K562 (cell line): Measurements from ENCODE around the gene ZNF112. TPM values are rescaled to one million over a fixed set of nuclear protein-coding genes. Genes with fewer than 3 reads are reported as not detected.

Experiments
- CAMTA2 ChIP-seq: fragments of 250-450 bp; sonication (Bioruptor Pico); conservative IDR thresholded peaks from 2 replicates; pipeline ENCODE4 v1.5.1; 2022
- CTBP1 ChIP-seq: fragments of 450-650 bp; IDR thresholded peaks from 2 replicates; pipeline ENCODE4 v1.6.1; 2016; ENCODE audit warnings: borderline replicate concordance
- HINFP ChIP-seq: fragments of 450-650 bp; conservative IDR thresholded peaks from 2 replicates; pipeline ENCODE4 v1.6.1; 2016; ENCODE audit warnings: missing genetic modification characterization, low read depth, mild to moderate bottlenecking, control low read depth, missing compliant biosample characterization
- HIVEP1 ChIP-seq: fragments of 250-450 bp; sonication (Bioruptor Pico); IDR thresholded peaks from 2 replicates; pipeline ENCODE4 v1.4.0; 2020; ENCODE audit warnings: mild to moderate bottlenecking
- KDM4B ChIP-seq, 2 experiments: fragments of 450-650 bp in 1 of 2; sonication (generic) in 1 of 2; IDR thresholded peaks; 2 replicates each; pipeline ENCODE4 v1.6.1; 2016 to 2017; ENCODE audit warnings: borderline replicate concordance in 2 of 2, antibody characterized with exemption in 1 of 2, low read depth in 1 of 2, mild to moderate bottlenecking in 1 of 2
- KLF6 ChIP-seq: fragments of 250-450 bp; sonication (Bioruptor Pico); IDR thresholded peaks from 2 replicates; pipeline ENCODE4 v1.4.0; 2020; ENCODE audit warnings: mild to moderate bottlenecking, moderate library complexity, borderline replicate concordance
- POLR2H ChIP-seq: IDR thresholded peaks from 2 replicates; pipeline ENCODE4 v1.6.1; 2016; ENCODE audit warnings: missing genetic modification characterization, low read depth, mild to moderate bottlenecking, control low read depth, missing compliant biosample characterization, moderate library complexity
- TAF7 ChIP-seq: fragments of 450-650 bp; IDR thresholded peaks from 2 replicates; pipeline ENCODE4 v1.6.1; 2016; ENCODE audit warnings: missing genetic modification characterization, missing compliant biosample characterization
- polyA plus RNA-seq, 8 experiments: library from polyadenylated mRNA; depleted of rRNA in 4 of 8; stranded (reverse) in 5 of 8; unstranded in 3 of 8; fragments of >200 nt; fragmentation: Nextera tagmentation in 2 of 8; fragmentation: Illumina TruSeq in 1 of 8; extraction: Ambion mirVana in 2 of 8; extraction: Trizol in 1 of 8; gene quantifications; 2 replicates each; pipeline versions ENCODE4 v1.2.1 to v1.2.3, GENCODE V29; 2011 to 2014; ENCODE audit warnings: inconsistent platforms in 1 of 8, missing spikeins in 1 of 8
- total RNA-seq, 7 experiments: library from RNA; depleted of rRNA in 6 of 7; stranded (reverse); fragments of >200 nt in 6 of 7; fragmentation: Illumina TruSeq in 2 of 7; extraction: Trizol in 2 of 7; gene quantifications; 2 replicates each; pipeline versions ENCODE4 v1.2.1 to v1.2.3, GENCODE V29; 2011 to 2021; ENCODE audit warnings: low replicate concordance in 1 of 7
- TF ChIP-seq, protein P1 (sequence below): fragments of 150-350 bp; IDR thresholded peaks from 2 replicates; pipeline ENCODE4 v1.6.1; 2014; ENCODE audit warnings: low read depth, mild to moderate bottlenecking, low read length, borderline replicate concordance
- TF ChIP-seq, protein P2 (sequence below): fragments of 250-450 bp; sonication (Bioruptor Pico); IDR thresholded peaks from 2 replicates; pipeline ENCODE4 v1.4.0; 2020; ENCODE audit warnings: mild to moderate bottlenecking
- TF ChIP-seq, protein P3 (sequence below): sonication (generic); formaldehyde crosslinking; IDR thresholded peaks from 2 replicates; pipeline ENCODE4 v1.9.0; 2022; ENCODE audit warnings: mild to moderate bottlenecking, missing genetic modification reagents

Gene ZNF112
- total and polyA plus RNA-seq, 9 of the 15 experiments (the other 6 are each of a cell fraction or from before 2014, with no cell fraction given): 0.21 to 1.3 (median 0.61) TPM

DNA sequence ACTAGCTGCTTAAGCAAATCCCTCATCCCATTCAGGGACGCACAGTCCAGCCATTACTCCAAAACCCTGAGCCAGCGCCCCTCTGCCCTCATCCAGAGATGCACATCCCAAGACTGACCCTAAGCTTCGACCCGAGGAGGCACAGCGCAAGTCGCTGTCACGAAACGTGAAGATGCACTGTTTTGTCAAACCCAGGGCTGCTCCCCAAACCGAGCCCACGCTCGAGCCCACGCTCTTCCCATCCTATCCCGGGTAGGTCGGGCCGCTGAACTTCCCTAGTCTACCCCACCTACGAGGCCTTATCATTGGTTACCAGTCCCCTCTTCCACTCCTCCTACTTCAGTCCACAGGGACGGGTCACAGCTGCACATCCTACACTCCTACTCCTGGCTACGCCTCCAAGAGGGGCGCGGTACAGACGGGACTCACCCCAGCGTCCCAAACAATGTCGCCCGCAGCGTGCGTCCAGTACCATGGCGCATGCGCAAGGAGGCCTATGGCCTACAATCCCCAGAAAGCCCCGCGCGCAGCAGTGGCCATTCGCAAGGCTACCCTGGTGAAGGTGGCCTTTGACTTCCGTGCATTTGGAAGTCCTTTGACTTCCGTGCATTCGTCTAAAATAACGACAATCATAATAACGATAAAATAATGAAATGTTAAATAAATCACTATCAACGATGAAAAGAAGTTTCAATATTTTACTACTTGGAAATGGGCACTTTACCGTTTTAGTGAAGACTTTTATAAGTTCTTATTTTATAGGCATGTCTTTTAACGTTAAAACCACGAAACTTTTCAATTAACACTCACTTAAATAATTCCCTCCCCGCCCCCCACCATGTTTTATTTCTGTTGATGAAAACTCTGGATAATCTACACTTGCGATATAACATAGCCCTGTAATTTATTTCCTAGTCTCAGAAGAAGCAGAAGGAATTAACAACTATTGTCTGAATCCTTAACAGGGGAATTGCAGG lies 44.9 kb upstream of the ZNF112 start, which contains the start of gene ZNF285 (continued):
- TF ChIP-seq, protein P1, sequence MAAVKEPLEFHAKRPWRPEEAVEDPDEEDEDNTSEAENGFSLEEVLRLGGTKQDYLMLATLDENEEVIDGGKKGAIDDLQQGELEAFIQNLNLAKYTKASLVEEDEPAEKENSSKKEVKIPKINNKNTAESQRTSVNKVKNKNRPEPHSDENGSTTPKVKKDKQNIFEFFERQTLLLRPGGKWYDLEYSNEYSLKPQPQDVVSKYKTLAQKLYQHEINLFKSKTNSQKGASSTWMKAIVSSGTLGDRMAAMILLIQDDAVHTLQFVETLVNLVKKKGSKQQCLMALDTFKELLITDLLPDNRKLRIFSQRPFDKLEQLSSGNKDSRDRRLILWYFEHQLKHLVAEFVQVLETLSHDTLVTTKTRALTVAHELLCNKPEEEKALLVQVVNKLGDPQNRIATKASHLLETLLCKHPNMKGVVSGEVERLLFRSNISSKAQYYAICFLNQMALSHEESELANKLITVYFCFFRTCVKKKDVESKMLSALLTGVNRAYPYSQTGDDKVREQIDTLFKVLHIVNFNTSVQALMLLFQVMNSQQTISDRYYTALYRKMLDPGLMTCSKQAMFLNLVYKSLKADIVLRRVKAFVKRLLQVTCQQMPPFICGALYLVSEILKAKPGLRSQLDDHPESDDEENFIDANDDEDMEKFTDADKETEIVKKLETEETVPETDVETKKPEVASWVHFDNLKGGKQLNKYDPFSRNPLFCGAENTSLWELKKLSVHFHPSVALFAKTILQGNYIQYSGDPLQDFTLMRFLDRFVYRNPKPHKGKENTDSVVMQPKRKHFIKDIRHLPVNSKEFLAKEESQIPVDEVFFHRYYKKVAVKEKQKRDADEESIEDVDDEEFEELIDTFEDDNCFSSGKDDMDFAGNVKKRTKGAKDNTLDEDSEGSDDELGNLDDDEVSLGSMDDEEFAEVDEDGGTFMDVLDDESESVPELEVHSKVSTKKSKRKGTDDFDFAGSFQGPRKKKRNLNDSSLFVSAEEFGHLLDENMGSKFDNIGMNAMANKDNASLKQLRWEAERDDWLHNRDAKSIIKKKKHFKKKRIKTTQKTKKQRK: no peak
- TF ChIP-seq, protein P2, sequence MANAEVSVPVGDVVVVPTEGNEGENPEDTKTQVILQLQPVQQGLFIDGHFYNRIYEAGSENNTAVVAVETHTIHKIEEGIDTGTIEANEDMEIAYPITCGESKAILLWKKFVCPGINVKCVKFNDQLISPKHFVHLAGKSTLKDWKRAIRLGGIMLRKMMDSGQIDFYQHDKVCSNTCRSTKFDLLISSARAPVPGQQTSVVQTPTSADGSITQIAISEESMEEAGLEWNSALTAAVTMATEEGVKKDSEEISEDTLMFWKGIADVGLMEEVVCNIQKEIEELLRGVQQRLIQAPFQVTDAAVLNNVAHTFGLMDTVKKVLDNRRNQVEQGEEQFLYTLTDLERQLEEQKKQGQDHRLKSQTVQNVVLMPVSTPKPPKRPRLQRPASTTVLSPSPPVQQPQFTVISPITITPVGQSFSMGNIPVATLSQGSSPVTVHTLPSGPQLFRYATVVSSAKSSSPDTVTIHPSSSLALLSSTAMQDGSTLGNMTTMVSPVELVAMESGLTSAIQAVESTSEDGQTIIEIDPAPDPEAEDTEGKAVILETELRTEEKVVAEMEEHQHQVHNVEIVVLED (CRISPR knock-in tag): peak; percentile 58
- TF ChIP-seq, protein P3, sequence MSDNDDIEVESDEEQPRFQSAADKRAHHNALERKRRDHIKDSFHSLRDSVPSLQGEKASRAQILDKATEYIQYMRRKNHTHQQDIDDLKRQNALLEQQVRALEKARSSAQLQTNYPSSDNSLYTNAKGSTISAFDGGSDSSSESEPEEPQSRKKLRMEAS (CRISPR knock-in tag): no peak
- no peak for TF ChIP-seq HINFP (tag)
- TF ChIP-seq HIVEP1 (CRISPR knock-in tag): no peak
- TF ChIP-seq KLF6: no peak
- TF ChIP-seq POLR2H: peak; percentile 62
- TF ChIP-seq TAF7 (tag): no peak
- peak; percentile 34; the same call in 1 of the 2 replicates for TF ChIP-seq CTBP1
- no peak for TF ChIP-seq CAMTA2 (CRISPR knock-in tag)
- TF ChIP-seq KDM4B (IDR thresholded peaks at IDR 0.05; ENCODE audit: borderline replicate concordance in 2 of 2, low read depth in 1 of 2): no peak
